Activated naive CD8-positive, alpha-beta T cell treated with anti-CD3 and anti-CD28 coated beads for 36 hours (primary cell): ENCODE data around the gene SH2D4B. TPM values are rescaled to one million over a fixed set of nuclear protein-coding genes. Genes with fewer than 3 reads are reported as not detected.

Source experiments
- DNase-seq: peaks from one replicate; pipeline ENCODE4 v3.0.0; 2021
- H3K27ac Mint-ChIP-seq: one replicate; pipeline ENCODE4 v1.8.0; 2022; ENCODE audit warnings: mild to moderate bottlenecking, moderate library complexity, mixed read lengths
- H3K27me3 Mint-ChIP-seq: one replicate; pipeline ENCODE4 v1.8.0; 2022; ENCODE audit warnings: mild to moderate bottlenecking, mixed read lengths
- H3K36me3 Mint-ChIP-seq: one replicate; pipeline ENCODE4 v1.8.0; 2021; ENCODE audit warnings: mild to moderate bottlenecking, mixed read lengths
- H3K4me1 Mint-ChIP-seq: one replicate; pipeline ENCODE4 v1.8.0; 2021; ENCODE audit warnings: mixed read lengths
- H3K4me3 Mint-ChIP-seq: one replicate; pipeline ENCODE4 v1.8.0; 2022; ENCODE audit warnings: mild to moderate bottlenecking, moderate library complexity, mixed read lengths
- H3K9me3 Mint-ChIP-seq: one replicate; pipeline ENCODE4 v1.8.0; 2022; ENCODE audit warnings: mixed read lengths
- total RNA-seq, 2 experiments: library from RNA; stranded (reverse); gene quantifications; one replicate each; pipeline ENCODE4 v1.2.3, GENCODE V29; 2021

SH2D4B gene
- total RNA-seq, 2 experiments from 2014 or later = 0.08 to 0.18 TPM

- no peak overlapping the region for H3K27ac Mint-ChIP-seq
These were observed 131.8 kb downstream of the SH2D4B start for GRCh38 chr10:80669485-80669884.

GRCh38 chr10:80670774-80671173 lies 133.1 kb downstream of the SH2D4B start:
- Mint-ChIP-seq H3K4me1 (no peaks in the 10 kb centered on the region), H3K9me3 (no peaks in the 10 kb centered on the region), H3K27ac (no peak overlapping the region), H3K36me3 (no peaks in the 10 kb centered on the region), H3K4me3 (no peak overlapping the region), H3K27me3 (peaks cover 11% of the 10 kb centered on the region)
- DNase-seq = no peak

More at GRCh38 chr10:80669485-80669884, 131.8 kb downstream of the SH2D4B start:
- Mint-ChIP-seq H3K36me3 (no peaks in the 10 kb centered on the region), H3K4me3 (no peak overlapping the region), H3K9me3 (no peaks in the 10 kb centered on the region), H3K27me3 (peaks cover 8% of the 10 kb centered on the region), H3K4me1 (no peaks in the 10 kb centered on the region)
- DNase-seq = no peak

- no peaks in the 10 kb centered on the region for H3K9me3 Mint-ChIP-seq
- H3K27me3 Mint-ChIP-seq = peaks cover 11% of the 10 kb centered on the region
- no peaks in the 10 kb centered on the region for H3K4me1 Mint-ChIP-seq
- no peak overlapping the region for H3K27ac Mint-ChIP-seq
- no peak overlapping the region for H3K4me3 Mint-ChIP-seq
- H3K36me3 Mint-ChIP-seq = no peaks in the 10 kb centered on the region
- DNase-seq = no peak
These were observed 134.1 kb downstream of the SH2D4B start for GRCh38 chr10:80671847-80672246.

GRCh38 chr10:80672613-80673012 lies 134.9 kb downstream of the SH2D4B start:
- H3K36me3 Mint-ChIP-seq = no peaks in the 10 kb centered on the region
- DNase-seq = no peak
- peaks cover 11% of the 10 kb centered on the region for H3K27me3 Mint-ChIP-seq
- no peaks in the 10 kb centered on the region for H3K9me3 Mint-ChIP-seq
- H3K27ac Mint-ChIP-seq = no peak overlapping the region
- no peaks in the 10 kb centered on the region for H3K4me1 Mint-ChIP-seq
- no peak overlapping the region for H3K4me3 Mint-ChIP-seq

GRCh38 chr10:80674809-80675208 lies 137.1 kb downstream of the SH2D4B start:
- H3K27me3 Mint-ChIP-seq = peaks cover 11% of the 10 kb centered on the region
- no peaks in the 10 kb centered on the region for H3K36me3 Mint-ChIP-seq
- H3K4me3 Mint-ChIP-seq = no peak overlapping the region
- no peaks in the 10 kb centered on the region for H3K4me1 Mint-ChIP-seq
- H3K27ac Mint-ChIP-seq = no peak overlapping the region
- H3K9me3 Mint-ChIP-seq = no peaks in the 10 kb centered on the region
- no peak for DNase-seq

- H3K4me1 Mint-ChIP-seq = no peaks in the 10 kb centered on the region
- no peaks in the 10 kb centered on the region for H3K9me3 Mint-ChIP-seq
- DNase-seq = no peak
- H3K27ac Mint-ChIP-seq = no peak overlapping the region
- H3K36me3 Mint-ChIP-seq = no peaks in the 10 kb centered on the region
- H3K4me3 Mint-ChIP-seq = no peak overlapping the region
- H3K27me3 Mint-ChIP-seq = no peaks in the 10 kb centered on the region
These were observed 143.4 kb downstream of the SH2D4B start for GRCh38 chr10:80681142-80681541.

- Mint-ChIP-seq H3K4me3 (no peak overlapping the region), H3K27ac (no peak overlapping the region), H3K4me1 (no peaks in the 10 kb centered on the region), H3K9me3 (no peaks in the 10 kb centered on the region), H3K27me3 (no peaks in the 10 kb centered on the region), H3K36me3 (no peaks in the 10 kb centered on the region)
- no peak for DNase-seq
These were observed 146.6 kb downstream of the SH2D4B start for GRCh38 chr10:80684259-80684658.

- Mint-ChIP-seq H3K36me3 (no peaks in the 10 kb centered on the region), H3K27me3 (peaks cover 4% of the 10 kb centered on the region), H3K9me3 (no peaks in the 10 kb centered on the region), H3K4me3 (no peak overlapping the region), H3K4me1 (no peaks in the 10 kb centered on the region), H3K27ac (no peak overlapping the region)
- no peak for DNase-seq
These were observed 147.7 kb downstream of the SH2D4B start for GRCh38 chr10:80685355-80685754.

- Mint-ChIP-seq H3K36me3 (no peaks in the 10 kb centered on the region), H3K4me1 (no peaks in the 10 kb centered on the region), H3K4me3 (no peak overlapping the region), H3K27me3 (peaks cover 8% of the 10 kb centered on the region), H3K9me3 (no peaks in the 10 kb centered on the region), H3K27ac (no peak overlapping the region)
- DNase-seq = no peak
These were observed 149.2 kb downstream of the SH2D4B start for GRCh38 chr10:80686734-80687475.

- H3K9me3 Mint-ChIP-seq = no peaks in the 10 kb centered on the region
- no peak for DNase-seq
- no peaks in the 10 kb centered on the region for H3K4me1 Mint-ChIP-seq
- H3K27me3 Mint-ChIP-seq = peaks cover 8% of the 10 kb centered on the region
- H3K4me3 Mint-ChIP-seq = no peak overlapping the region
- H3K27ac Mint-ChIP-seq = no peak overlapping the region
- H3K36me3 Mint-ChIP-seq = no peaks in the 10 kb centered on the region
These were observed 149.7 kb downstream of the SH2D4B start for GRCh38 chr10:80687476-80687789.

- Mint-ChIP-seq H3K27ac (no peak overlapping the region), H3K4me3 (no peak overlapping the region), H3K9me3 (no peaks in the 10 kb centered on the region), H3K4me1 (no peaks in the 10 kb centered on the region), H3K27me3 (peaks cover 8% of the 10 kb centered on the region), H3K36me3 (no peaks in the 10 kb centered on the region)
- no peak for DNase-seq
These were observed 152.7 kb downstream of the SH2D4B start for GRCh38 chr10:80690434-80690833.

GRCh38 chr10:80691441-80691840 lies 153.7 kb downstream of the SH2D4B start:
- no peak for DNase-seq
- Mint-ChIP-seq H3K36me3 (no peaks in the 10 kb centered on the region), H3K4me1 (no peaks in the 10 kb centered on the region), H3K27me3 (peaks cover 8% of the 10 kb centered on the region), H3K27ac (no peak overlapping the region), H3K4me3 (no peak overlapping the region), H3K9me3 (no peaks in the 10 kb centered on the region)

GRCh38 chr10:80693565-80693964 lies 155.9 kb downstream of the SH2D4B start:
- DNase-seq = no peak
- Mint-ChIP-seq H3K36me3 (no peaks in the 10 kb centered on the region), H3K9me3 (no peaks in the 10 kb centered on the region), H3K27ac (no peak overlapping the region), H3K27me3 (peaks cover 8% of the 10 kb centered on the region), H3K4me3 (no peak overlapping the region), H3K4me1 (no peaks in the 10 kb centered on the region)

GRCh38 chr10:80694930-80695329 lies 157.2 kb downstream of the SH2D4B start:
- Mint-ChIP-seq H3K4me3 (no peak overlapping the region), H3K4me1 (no peaks in the 10 kb centered on the region), H3K27ac (no peak overlapping the region), H3K27me3 (peaks cover 11% of the 10 kb centered on the region), H3K36me3 (no peaks in the 10 kb centered on the region), H3K9me3 (no peaks in the 10 kb centered on the region)
- no peak for DNase-seq
